ENCODE results near the gene LENEP.

- TF ChIP-seq CTCF (IDR thresholded peaks at IDR 0.05; ENCODE audit: borderline replicate concordance, extremely low read depth, low read length, poor library complexity, severe bottlenecking) (no peak), EZH2 (IDR thresholded peaks at IDR 0.05; ENCODE audit: borderline replicate concordance, low read depth, low read length, severe bottlenecking) (no peak)
Measured at GRCh38 chr1:154945160-154945961, 48.0 kb upstream of the LENEP start.

Data from DND-41 (cell line).